Left renal pelvis (tissue), 4 donors: ENCODE measurements around the gene CDC42SE2. TPM values are rescaled to one million over a fixed set of nuclear protein-coding genes. Genes with fewer than 3 reads are reported as not detected.
"Not testable (repeated sequence)": the region's sequence is repeated elsewhere in the genome, so short reads cannot be mapped to it uniquely, and the experiment has no call there.

Source experiments
- DNase-seq, 4 donors: peaks; one replicate each; pipeline ENCODE4 v3.0.0-alpha.2; 2013; ENCODE audit warnings: low read depth in 4 of 4, low spot score in 3 of 4
- polyA plus RNA-seq, 4 donors: library from polyadenylated mRNA; unstranded; fragments of 120-200 nt; gene quantifications; one replicate each; pipeline ENCODE4 v1.2.1, GENCODE V29; 2013; ENCODE audit not compliant: insufficient read length in 4 of 4

Gene CDC42SE2
- polyA plus RNA-seq, 4 donors, result 33.1 to 61.2 (median 51.1) TPM

DNA sequence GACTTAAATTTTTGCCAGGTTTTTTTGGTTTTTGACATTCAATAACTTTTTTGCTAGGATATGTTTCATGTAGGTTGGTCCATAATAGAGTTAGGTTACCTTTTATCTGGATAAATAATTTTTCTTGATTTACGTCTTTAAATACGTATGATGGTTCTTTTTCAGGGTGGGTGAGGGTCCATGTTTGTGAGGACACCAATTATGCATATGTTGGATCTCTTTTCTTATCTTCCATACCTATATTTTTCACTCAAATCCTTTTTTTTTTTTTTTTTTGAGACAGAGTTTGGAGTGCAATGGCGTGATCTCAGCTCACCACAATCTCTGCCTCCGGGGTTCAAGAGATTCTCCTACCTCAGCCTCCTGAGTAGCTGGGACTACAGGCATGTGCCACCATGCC, 17.3 kb upstream of the CDC42SE2 start:
- DNase-seq, result no peak

- DNase-seq, result no peak
Observed at GRCh38 chr5:131250751-131251475, 12.9 kb upstream of the CDC42SE2 start.

DNA sequence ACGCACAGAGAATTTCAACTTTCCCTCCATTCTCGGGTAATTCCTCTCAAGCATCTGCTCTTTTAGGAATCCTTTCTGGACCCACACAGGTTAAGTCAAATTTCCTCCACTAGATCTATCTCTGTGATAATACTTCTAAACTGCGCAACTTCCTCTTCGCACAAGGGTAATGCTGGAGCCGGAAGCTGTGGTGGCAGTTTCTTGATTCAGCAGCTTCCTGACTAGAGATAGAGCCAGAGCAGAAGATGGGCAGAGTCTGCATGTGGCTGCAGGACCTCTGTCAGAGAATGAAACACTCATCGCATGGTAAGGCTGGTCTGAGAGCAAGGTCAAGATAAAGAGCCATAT, 11.1 kb upstream of the CDC42SE2 start:
- DNase-seq, result no peak

DNA sequence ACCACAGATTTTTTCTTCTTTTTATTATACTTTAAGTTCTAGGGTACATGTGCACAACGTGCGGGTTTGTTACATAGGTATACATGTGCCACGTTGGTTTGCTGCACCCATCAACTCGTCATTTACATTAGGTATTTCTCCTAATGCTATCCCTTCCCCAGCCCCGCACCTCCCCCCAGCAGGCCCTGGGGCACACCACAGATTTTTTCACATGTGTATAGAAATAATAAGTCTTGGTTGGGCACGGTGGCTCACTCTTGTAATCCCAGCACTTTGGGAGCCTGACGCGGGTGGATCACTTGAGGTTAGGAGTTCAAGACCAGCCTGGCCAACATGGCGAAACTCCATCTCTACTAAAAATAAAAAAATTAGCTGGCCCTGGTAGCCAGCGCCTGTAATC, 9.8 kb upstream of the CDC42SE2 start:
- DNase-seq, result not testable (repeated sequence)

DNA sequence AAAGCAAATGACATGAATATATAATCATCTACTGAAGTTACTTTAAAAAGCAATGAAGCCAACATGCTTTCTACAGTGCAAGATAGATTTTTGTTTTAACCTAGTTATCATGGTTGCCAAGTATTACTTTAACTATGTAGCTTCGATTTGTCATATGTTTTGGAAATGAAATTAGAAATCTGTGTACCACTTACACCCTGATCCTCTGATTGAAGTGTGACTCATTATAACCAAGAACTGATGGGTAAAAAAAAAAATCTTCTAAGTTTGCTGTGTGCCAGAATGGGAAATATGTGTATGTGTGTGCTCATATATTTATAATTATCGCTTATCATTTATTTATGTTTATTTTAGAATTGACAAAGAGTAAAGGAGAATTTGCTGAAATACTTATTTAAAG, 9.1 kb upstream of the CDC42SE2 start:
- DNase-seq, result no peak

GRCh38 chr5:131256507-131256823, 7.4 kb upstream of the CDC42SE2 start:
- no peak for DNase-seq

GRCh38 chr5:131258733-131259132, 5.1 kb upstream of the CDC42SE2 start:
- DNase-seq, result no peak

GRCh38 chr5:131259326-131259725, 4.5 kb upstream of the CDC42SE2 start:
- DNase-seq, result no peak

GRCh38 chr5:131260895-131261294, 3.0 kb upstream of the CDC42SE2 start:
- DNase-seq, result no peak

DNA sequence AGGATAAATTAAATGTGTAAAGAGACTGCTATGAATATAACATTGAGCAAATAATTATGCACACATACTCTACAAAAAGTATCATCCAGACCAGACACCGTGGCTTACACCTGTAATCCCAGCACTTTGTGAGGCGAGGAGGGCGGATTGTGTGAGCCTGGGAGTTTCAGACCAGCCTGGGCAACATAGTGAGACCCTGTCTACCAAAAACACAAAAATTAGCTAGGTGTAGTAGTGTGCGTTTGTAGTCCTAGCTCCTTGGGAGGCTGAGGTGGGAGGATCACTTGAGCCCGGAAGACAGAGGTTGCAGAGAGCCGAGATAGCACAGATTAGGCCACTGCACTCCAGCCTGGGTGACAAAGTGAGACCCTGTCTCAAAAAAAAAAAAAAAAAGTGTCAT, 2.4 kb upstream of the CDC42SE2 start:
- DNase-seq, result no peak

DNA sequence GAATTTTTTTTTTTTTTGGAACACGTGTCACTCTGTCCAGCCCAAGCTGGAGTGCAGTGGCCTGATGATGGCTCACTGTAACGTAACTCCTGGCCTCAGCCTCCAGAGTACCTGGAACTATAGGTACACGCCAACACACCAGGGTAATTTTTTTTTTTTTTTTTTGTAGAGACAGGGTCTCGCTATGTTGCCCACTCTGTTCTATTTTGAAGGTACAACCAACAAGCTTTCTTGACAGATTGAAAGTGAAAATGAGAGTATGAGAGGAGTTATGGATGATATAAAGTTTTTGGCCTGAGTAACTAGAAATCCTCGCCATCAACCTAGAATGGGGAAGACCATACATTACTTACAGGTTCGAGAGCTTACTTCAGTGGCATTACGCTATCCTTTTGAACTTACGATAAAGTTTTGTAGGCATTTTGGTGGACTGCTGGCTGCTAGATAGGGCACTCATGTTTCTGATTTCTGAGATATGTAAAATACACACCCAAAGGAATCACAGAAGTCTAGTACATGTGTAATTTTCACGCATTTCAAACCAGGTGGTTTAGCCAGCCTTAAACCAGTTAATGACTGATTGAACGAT, 806 bp upstream of the CDC42SE2 start:
- DNase-seq, result peak in 2 of 4 donors; percentile 19 to 39

DNA sequence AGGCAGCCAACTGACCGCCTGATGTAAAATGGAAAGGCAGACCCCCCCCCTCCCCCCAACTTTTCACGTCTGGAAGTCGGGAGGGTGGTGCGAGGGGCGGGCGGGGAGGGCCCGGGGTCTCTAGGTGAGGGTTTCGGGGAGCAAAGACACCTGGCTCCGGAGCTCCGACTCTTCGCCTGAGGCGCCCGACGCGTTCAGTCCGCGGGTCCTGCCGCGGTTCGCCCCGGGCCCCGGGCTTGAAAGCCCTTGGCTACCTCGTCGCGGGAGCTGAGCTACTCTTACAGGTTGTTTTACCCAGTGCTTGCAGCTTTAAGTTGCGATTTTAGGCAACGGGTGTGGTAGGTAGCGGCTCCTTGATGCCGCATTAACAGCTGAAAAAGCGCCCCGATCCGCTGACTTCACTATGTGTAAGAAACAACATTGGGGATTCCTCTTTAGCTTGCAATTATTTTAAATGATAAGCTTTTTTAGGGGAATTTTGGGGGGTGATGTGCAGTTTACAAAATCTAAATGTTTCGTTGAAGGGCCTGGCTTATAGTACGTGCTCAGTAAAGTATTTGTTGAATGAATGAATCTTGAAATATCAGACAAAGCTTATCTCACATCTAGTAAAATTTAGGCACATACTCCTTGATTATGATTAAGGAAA, 722 bp downstream of the CDC42SE2 start:
- DNase-seq, result peak in 3 of 4 donors; percentile 5 to 31 (median 22)

GRCh38 chr5:131265311-131265803, 1.5 kb downstream of the CDC42SE2 start:
- peak in 1 of 4 donors; percentile 8 for DNase-seq

DNA sequence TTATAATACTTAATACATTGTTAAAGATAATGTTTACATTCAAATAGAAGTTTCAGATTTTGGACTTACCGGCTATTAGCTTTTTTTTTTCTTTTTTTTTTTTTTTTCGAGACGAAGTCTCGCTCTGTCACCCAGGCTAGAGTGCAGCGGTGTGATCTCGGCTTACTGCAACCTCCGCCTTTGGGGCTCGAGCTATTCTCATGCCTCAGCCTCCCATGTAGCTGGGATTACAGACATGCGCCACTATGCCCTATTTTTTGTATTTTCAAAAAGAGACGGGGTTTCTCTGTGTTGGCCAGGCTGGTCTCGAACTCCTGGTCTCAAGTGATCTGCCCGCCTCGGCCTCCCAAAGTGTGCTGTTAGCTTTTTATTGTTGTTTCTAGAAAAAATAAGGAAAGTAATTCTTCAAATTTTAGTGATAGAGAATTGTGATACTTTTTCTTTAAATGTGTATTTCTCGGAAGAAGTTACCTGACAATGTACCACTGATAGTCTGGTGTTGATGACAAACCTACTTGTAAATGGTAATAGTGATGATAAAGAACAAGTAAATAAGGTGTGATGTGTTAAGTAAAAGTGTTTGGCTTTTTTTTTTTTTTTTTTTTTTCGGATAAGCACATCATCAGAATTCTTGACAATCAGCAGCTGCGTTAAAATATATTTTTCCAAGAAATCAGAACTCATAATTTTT, 2.7 kb downstream of the CDC42SE2 start:
- no peak for DNase-seq

GRCh38 chr5:131268758-131269370, 5.0 kb downstream of the CDC42SE2 start:
- DNase-seq, result no peak

DNA sequence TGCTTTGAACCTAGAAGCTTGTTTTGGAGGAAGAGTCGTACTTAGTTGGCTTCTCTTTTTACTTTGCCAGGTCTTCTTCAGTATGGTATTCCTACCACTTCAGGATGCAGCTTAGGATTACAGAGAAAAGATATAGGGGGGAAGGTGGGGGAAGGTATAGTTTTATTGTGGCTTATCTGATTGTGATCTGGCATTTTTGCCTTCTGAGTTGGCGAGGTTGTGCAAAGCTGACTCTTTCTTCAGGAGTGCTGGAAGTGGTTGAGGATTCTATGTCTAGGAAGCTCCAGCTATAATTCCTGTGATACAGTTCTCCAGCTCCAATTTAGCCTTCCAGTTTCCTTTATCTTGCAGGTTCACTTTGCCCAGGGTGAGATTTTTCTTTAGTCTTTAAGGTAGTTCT, 7.0 kb downstream of the CDC42SE2 start:
- DNase-seq, result no peak

DNA sequence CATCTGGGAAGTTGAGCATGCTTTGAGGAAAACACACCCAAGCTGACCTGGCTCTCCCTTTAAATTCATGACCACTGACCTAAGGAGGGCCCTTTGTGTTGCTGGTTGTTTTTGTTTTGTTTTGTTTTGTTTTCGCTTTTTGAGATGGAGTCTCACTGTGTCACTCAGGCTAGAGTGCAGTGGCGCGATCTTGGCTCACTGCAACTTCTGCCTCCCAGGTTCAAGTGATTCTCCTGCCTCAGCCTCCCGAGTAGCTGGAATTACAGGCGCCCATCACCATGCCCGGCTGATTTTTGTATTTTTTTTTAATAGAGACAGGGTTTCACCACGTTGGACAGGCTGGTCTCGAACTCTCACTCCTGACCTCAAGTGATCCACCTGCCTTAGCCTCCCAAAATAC, 8.0 kb downstream of the CDC42SE2 start:
- not testable (repeated sequence) for DNase-seq

GRCh38 chr5:131272307-131272706, 8.5 kb downstream of the CDC42SE2 start:
- no peak for DNase-seq

- DNase-seq, result no peak
Observed at GRCh38 chr5:131272724-131273123, 8.9 kb downstream of the CDC42SE2 start.

DNA sequence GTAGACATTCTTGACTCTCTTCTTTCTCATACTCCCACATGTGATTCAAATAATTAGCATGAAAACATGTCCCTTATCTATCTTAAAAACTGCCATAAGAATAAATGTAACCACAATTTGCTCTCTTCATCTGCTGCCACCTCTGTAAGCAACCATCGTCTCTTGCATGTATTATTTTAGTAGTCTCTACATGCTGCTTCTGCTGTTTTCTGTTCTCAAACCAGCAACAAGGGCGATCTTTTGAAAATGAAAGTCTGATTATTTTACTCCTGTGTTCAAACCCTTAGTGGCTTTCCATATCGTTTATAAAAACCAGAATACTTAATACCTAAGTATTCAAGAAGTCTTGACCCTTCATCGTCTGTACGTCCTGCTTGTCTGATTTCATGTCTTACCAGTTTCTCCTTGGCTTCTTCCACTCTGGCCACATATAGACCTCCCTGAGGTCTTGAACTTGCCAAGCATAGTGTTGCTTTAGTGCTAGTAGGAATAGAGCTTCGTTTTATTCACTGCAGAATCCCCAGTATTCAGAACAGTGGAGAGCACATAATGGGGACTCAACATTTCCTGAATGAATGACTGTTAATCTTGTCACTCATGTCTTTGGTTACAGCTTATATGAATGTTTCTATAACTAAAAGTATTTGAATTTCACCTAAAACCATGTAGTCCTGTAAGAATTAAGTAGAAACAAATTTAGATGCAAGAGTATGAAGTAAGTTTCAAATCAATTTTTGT, 10.6 kb downstream of the CDC42SE2 start:
- DNase-seq, result no peak
